Gastroesophageal sphincter (tissue), 3 donors: ENCODE data around the gene KCNIP3.

Experiments
- EP300 ChIP-seq: sonication (generic); formaldehyde crosslinking; IDR thresholded peaks from one replicate; pipeline ENCODE4 v1.6.1; 2017; ENCODE audit warnings: antibody characterized with exemption, mild to moderate bottlenecking
- POLR2A ChIP-seq, 2 donors: fragments of 450-650 bp; IDR thresholded peaks; one replicate each; pipeline ENCODE4 v1.6.1; 2017; ENCODE audit warnings: antibody characterized with exemption in 2 of 2, mild to moderate bottlenecking in 2 of 2, moderate library complexity in 1 of 2
- TF ChIP-seq, protein P1 (sequence below), 4 experiments: fragments of 200-600 bp in 2 of 4; fragments of 450-650 bp in 2 of 4; sonication (generic) in 1 of 4; IDR thresholded peaks; one replicate each; pipeline ENCODE4 v1.5.1; 2017 to 2019; ENCODE audit warnings: antibody characterized with exemption in 4 of 4, mild to moderate bottlenecking in 2 of 4, moderate library complexity in 2 of 4

DNA sequence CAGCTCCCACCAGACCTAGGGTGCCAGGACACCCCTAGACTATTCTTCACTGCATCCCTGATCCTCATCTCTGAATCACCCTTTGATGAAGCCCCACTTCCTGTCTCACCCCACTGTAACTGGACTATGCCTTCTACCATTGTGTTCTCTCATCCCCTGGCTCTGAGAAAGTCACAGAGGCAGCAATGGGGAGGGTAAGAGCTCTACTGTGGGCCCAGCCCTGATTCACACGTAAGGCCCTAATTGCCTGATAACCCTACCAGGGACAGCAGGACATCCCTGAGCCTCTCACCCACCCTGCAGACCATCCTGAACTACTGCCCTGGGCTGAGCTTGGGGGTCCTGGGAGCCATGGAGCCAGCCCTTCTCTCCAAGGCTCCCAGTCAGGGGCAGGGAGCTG, 24.4 kb upstream of the KCNIP3 start:
- TF ChIP-seq POLR2A (IDR thresholded peaks at IDR 0.05): no peak
- TF ChIP-seq, protein P1, sequence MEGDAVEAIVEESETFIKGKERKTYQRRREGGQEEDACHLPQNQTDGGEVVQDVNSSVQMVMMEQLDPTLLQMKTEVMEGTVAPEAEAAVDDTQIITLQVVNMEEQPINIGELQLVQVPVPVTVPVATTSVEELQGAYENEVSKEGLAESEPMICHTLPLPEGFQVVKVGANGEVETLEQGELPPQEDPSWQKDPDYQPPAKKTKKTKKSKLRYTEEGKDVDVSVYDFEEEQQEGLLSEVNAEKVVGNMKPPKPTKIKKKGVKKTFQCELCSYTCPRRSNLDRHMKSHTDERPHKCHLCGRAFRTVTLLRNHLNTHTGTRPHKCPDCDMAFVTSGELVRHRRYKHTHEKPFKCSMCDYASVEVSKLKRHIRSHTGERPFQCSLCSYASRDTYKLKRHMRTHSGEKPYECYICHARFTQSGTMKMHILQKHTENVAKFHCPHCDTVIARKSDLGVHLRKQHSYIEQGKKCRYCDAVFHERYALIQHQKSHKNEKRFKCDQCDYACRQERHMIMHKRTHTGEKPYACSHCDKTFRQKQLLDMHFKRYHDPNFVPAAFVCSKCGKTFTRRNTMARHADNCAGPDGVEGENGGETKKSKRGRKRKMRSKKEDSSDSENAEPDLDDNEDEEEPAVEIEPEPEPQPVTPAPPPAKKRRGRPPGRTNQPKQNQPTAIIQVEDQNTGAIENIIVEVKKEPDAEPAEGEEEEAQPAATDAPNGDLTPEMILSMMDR (IDR thresholded peaks at IDR 0.05): no peak
- no peak for TF ChIP-seq EP300
